COR-L47 (cell line): ENCODE results near the gene VWC2.
A peak's percentile ranks its signal among the peaks of the same experiment; 100 is the strongest.
"Not testable (repeated sequence)": the region's sequence is repeated elsewhere in the genome, so short reads cannot be mapped to it uniquely, and the experiment has no call there.

Experiments
- DNase-seq: peaks from one replicate; lab custom pipeline; 2025; lab: John Stamatoyannopoulos, UW

The VWC2 gene

GRCh38 chr7:49850921-49851613 is 77.6 kb downstream of the VWC2 start:
- DNase-seq: no peak

- DNase-seq: not testable (repeated sequence)
Measured at GRCh38 chr7:49851614-49851934, 78.1 kb downstream of the VWC2 start.

- peak; percentile 44 for DNase-seq
Measured at GRCh38 chr7:49852619-49853462, 79.4 kb downstream of the VWC2 start.

DNA sequence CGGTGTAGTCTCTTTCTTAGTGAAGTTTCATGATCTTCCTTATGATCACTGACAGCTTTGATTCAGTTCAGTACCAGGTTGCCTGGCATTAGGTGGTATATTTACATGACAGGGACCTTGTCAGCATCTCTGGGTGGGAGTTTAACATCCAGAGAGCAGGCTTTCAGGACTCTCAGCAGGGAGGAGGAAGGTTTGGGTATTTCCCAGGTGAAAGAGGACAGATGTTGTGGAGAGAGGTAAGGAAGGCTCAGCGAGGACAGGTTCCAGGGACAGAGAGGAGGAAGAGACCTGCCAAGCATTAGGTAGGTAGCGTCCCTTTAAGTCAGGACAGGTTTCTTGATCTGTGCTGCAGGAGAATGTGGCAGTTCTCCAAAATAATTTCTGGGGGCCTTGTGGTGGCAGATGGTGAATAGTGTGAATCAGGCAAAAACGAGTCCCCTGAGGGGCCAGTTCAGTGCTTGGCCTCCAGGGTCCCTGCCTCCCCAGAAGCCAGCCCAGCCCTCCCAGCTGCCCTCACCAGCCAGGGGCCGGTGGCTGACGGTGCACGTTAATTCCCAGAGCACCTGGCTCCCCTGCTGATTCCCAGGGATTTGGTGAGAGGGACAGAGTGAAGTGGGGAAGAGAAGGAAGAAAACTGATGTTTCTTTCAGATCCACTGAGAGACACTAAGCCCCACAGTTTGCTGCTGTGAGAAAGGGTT is 82.0 kb downstream of the VWC2 start:
- DNase-seq: no peak

DNA sequence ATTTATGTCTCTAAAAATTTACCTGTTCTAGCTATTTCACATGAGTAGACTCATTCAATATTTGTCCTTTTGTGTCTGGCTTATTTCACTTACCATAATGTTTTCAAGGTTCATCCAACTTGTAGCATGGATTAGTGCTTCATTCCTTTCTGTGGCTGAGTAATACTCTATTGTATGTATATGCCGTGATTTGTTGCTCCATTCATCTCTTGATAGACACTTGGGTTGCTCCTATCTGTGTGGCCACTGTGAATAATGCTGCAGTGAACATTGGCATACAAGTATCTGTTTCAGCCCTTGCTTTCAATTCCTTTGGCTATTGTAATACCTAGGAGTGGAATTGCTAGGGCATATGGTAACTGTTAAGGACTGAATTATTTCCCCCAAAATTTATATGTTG is 86.9 kb downstream of the VWC2 start:
- DNase-seq: no peak

GRCh38 chr7:49866076-49866735 is 92.8 kb downstream of the VWC2 start:
- no peak for DNase-seq

DNA sequence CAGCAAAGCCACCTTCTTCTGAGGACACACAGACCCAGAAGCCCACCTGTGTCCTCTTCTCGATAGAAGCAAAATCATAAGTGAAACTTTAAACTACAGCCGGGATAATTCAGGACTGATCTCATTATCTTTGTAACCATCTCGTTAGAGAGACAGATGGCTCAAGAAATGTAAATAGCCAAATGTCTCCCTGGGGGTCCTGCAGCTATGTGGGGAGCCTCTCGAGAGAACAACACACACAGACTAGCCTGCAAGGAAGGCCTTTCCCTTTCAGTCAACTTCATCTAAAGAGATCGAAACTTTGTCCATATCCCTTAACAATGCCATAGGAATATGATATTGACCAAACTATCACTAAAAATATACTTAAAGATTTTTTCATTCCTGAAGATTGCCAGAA is 93.5 kb downstream of the VWC2 start:
- DNase-seq: no peak

- DNase-seq: no peak
Measured at GRCh38 chr7:49873420-49873819, 100.0 kb downstream of the VWC2 start.

DNA sequence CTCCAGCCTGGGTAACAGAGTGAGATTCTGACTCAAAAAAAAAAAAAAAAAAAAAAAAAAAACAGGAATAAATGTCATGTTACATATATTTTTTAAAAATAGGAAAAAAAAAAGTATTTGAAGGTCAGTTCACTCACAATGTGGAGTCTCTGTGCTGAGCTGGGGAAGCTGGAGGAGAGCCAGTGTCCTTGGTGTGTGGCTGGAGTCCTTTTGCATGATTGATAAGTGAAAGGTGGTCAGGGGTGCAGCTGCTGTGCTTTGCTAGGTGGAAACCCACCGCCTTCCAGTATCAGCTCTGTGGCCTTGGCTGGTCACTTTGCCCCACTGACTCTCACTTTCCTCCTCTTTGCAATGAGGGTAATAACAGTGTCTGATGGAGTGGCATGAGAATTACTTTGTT is 101.9 kb downstream of the VWC2 start:
- no peak for DNase-seq

GRCh38 chr7:49876202-49876601 is 102.8 kb downstream of the VWC2 start:
- DNase-seq: no peak

GRCh38 chr7:49878089-49878488 is 104.7 kb downstream of the VWC2 start:
- DNase-seq: no peak

- DNase-seq: peak; percentile 37
Measured at GRCh38 chr7:49878627-49879026, 105.2 kb downstream of the VWC2 start.

GRCh38 chr7:49883933-49884332 is 110.5 kb downstream of the VWC2 start:
- DNase-seq: no peak

GRCh38 chr7:49885593-49886285 is 112.3 kb downstream of the VWC2 start:
- no peak for DNase-seq

GRCh38 chr7:49892481-49892880 is 119.0 kb downstream of the VWC2 start:
- no peak for DNase-seq

DNA sequence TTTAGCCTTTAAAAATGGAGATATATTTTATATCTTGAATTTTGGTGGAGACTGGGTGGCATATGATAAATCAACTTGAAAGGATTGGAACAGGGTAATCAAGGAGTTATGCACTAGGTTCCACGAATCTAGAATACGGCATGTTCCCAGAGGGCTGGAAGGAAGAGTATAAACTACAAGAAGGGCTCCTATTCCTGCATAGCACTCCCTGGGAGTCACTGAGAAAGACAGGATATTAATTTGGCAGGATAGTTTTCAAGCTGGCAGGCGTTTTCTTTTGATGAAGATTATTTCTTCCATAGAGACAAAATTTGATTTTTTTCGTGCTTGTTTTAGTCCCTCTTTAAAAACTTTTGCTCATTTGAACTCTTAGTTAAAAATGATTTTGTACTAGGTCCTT is 119.7 kb downstream of the VWC2 start:
- no peak for DNase-seq

GRCh38 chr7:49894543-49894942 is 121.1 kb downstream of the VWC2 start:
- DNase-seq: no peak

- no peak for DNase-seq
Measured at GRCh38 chr7:49911909-49912308, 138.5 kb downstream of the VWC2 start.

DNA sequence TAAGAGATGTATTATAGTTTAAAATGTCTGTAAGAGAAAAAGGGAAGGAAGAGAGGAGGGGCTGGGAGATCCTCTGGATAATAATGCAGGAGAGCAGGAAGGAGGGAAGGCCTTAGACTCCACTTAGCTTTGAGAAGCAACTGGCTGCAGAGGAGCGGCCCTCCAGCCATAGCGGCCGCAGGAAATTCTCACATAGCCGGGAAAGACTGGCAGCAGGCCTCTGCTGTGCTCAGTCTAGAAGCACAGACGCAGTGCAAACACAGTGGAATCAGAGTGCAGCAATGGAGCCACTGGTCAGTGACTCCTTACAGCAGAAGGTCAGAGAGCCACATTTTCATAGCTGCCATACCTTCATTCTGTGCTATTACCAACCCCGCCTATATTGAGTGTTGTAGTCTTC is 153.3 kb downstream of the VWC2 start:
- DNase-seq: no peak

GRCh38 chr7:49927631-49928030 is 154.2 kb downstream of the VWC2 start:
- no peak for DNase-seq

DNA sequence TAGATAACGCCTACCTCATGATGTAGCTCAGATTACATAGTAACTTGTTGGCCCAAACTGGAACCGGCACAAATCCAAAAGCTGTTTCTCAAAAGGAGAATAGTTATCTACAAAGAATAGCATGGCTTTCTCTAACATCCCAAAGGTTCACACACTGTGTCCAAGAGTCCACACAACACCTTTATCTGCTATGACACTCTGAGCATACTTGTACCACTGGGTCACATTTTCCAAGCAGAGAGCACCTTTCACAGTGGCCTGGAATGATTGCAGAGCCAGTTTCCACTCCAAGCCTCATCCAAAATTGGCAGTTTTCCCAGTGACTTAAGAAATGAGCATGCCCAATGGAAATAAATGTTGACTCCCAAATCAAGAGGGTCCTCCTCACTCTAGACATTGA is 155.3 kb downstream of the VWC2 start:
- no peak for DNase-seq

DNA sequence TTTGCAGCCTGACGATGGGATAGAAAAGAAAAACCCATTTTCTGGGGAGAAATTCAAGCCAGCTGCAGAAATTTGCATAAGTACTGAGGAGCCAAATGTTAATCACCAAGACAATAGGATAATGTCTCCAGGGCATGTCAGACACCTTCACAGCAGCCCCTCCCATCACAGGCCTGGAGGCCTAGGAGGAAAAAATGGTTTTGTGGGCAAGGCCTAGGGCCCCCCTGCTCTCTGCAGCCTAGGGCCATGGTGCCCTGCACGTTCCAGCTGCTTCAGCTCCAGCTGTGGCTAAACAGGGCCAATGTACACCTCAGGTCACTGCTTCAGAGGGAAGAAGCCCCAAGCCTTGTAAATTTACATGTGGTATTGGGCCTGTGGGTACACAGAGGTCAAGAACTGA is 158.2 kb downstream of the VWC2 start:
- no peak for DNase-seq
